RWPE2 (cell line): ENCODE results near the gene XPNPEP2.
"Not testable (repeated sequence)": the region's sequence is repeated elsewhere in the genome, so short reads cannot be mapped to it uniquely, and the experiment has no call there.

ENCODE experiments used
- ATAC-seq: fragments of 200-7000 bp; cut with Tn5 transposase; 3 replicates; pipeline ENCODE4 v1.9.1; 2021; ENCODE audit warnings: low read depth
- DNase-seq: peaks from one replicate; pipeline ENCODE4 v3.0.0-alpha.2; 2020; ENCODE audit warnings: low spot score
- H3K27ac ChIP-seq: fragments of 450-650 bp; 2 replicates; pipeline ENCODE4 v1.5.1; 2017; ENCODE audit warnings: mild to moderate bottlenecking; ENCODE audit not compliant: poor library complexity, severe bottlenecking
- H3K27me3 ChIP-seq: fragments of 250-450 bp; sonication (Bioruptor Pico); 2 replicates; pipeline ENCODE4 v1.5.1; 2021; ENCODE audit warnings: mild to moderate bottlenecking, moderate library complexity; ENCODE audit not compliant: insufficient read depth, poor library complexity, severe bottlenecking
- H3K36me3 ChIP-seq: fragments of 250-450 bp; sonication (Bioruptor Pico); 2 replicates; pipeline ENCODE4 v1.5.1; 2020; ENCODE audit warnings: low read depth, mild to moderate bottlenecking, moderate library complexity
- H3K4me1 ChIP-seq: fragments of 250-450 bp; sonication (Bioruptor Pico); 2 replicates; pipeline ENCODE4 v1.5.1; 2021; ENCODE audit warnings: mild to moderate bottlenecking, moderate library complexity; ENCODE audit not compliant: insufficient read depth, poor library complexity, severe bottlenecking
- H3K4me3 ChIP-seq: fragments of 250-450 bp; sonication (Bioruptor Pico); 2 replicates; pipeline ENCODE4 v1.5.1; 2021; ENCODE audit warnings: mild to moderate bottlenecking, moderate library complexity; ENCODE audit not compliant: severe bottlenecking
- H3K9me3 ChIP-seq: fragments of 250-450 bp; sonication (Bioruptor Pico); 2 replicates; pipeline ENCODE4 v1.5.1; 2021; ENCODE audit warnings: mild to moderate bottlenecking, moderate library complexity; ENCODE audit not compliant: severe bottlenecking
- TF ChIP-seq, protein P1 (sequence below): fragments of 450-650 bp; IDR thresholded peaks from one replicate; pipeline ENCODE4 v1.5.1; 2017; ENCODE audit warnings: mild to moderate bottlenecking, moderate library complexity; ENCODE audit not compliant: poor library complexity, severe bottlenecking

XPNPEP2 gene

GRCh38 chrX:129739578-129739977, 799 bp downstream of the XPNPEP2 start:
- TF ChIP-seq, protein P1, sequence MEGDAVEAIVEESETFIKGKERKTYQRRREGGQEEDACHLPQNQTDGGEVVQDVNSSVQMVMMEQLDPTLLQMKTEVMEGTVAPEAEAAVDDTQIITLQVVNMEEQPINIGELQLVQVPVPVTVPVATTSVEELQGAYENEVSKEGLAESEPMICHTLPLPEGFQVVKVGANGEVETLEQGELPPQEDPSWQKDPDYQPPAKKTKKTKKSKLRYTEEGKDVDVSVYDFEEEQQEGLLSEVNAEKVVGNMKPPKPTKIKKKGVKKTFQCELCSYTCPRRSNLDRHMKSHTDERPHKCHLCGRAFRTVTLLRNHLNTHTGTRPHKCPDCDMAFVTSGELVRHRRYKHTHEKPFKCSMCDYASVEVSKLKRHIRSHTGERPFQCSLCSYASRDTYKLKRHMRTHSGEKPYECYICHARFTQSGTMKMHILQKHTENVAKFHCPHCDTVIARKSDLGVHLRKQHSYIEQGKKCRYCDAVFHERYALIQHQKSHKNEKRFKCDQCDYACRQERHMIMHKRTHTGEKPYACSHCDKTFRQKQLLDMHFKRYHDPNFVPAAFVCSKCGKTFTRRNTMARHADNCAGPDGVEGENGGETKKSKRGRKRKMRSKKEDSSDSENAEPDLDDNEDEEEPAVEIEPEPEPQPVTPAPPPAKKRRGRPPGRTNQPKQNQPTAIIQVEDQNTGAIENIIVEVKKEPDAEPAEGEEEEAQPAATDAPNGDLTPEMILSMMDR: no peak
- Histone ChIP-seq H3K27ac (no peak overlapping the region), H3K4me1 (no peaks in the 10 kb centered on the region)

DNA sequence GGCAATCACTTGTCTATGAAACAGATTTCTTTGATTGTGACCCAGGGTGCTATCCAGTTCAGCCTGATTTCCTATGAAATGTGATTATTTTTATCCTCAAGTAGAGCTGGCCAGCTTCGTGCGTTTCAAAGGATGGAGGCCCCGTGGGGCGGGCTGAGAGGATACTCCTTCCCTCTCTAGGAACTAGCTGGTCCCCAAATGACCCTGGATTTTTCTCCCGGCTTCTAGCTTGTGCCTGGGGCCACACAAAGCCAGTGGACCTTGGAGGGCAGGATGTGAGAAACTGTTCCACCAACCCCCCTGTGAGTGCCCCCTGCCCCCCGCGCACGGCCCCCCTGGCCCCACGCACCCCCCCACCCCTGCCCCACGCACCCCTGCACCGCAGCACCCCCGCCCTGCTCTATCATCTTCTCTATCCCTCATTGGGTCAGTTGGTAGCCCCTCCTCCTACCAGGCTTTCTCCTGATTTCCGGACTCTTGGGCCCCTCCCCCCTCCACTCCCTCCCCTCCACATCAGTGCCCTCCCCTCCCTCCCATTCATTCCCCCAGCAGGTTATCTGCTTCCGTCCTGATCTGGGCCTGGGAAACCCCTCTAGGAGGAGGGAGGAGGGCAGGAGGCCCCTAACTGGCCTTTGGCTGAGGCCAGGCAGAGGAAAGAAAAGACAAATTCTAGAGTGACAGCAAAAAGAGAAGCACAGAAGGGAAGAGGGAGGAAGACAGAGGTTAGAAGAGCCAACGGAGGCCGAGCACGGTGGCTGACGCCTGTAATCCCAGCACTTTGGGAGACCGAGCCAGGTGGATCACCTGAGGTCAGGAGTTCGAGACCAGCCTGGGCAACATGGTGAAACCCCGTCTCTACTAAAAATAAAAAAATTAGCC, 3.3 kb downstream of the XPNPEP2 start:
- Histone ChIP-seq H3K27ac (no peak overlapping the region), H3K36me3 (no peaks in the 10 kb centered on the region), H3K9me3 (no peaks in the 10 kb centered on the region), H3K4me1 (no peaks in the 10 kb centered on the region), H3K4me3 (no peak overlapping the region), H3K27me3 (no peaks in the 10 kb centered on the region)
- no peak for DNase-seq
- TF ChIP-seq, protein P1: no peak
- ATAC-seq: no peak

More at GRCh38 chrX:129739578-129739977, 799 bp downstream of the XPNPEP2 start:
- no peak overlapping the region for H3K4me3 ChIP-seq
- ATAC-seq (no peak), DNase-seq (no peak)
- H3K36me3 ChIP-seq: no peaks in the 10 kb centered on the region
- H3K27me3 ChIP-seq: no peaks in the 10 kb centered on the region
- H3K9me3 ChIP-seq: no peaks in the 10 kb centered on the region

- H3K27ac ChIP-seq, DNase-seq, H3K4me1 ChIP-seq, H3K4me3 ChIP-seq, ATAC-seq, H3K27me3 ChIP-seq, H3K9me3 ChIP-seq, H3K36me3 ChIP-seq: not testable (repeated sequence)
Measured at GRCh38 chrX:129742759-129743152, 4.0 kb downstream of the XPNPEP2 start.

DNA sequence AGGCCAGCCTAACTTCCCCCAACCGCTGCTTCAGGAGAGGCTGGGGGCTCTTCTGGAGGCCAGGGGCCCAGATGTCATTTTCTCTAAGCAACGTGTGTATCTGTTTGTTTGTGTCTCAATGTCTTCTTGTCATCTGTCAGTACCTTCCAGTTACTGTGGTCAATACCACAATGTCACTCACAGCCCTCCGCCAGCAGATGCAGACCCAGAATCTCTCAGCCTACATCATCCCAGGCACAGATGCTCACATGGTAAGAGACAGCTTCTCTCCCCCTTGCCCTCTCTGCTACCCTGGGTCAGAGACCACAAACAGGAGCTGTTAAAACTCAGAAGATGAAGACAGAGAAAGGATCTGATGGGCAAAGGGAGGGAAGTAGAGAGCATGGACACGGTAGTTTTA, 5.0 kb downstream of the XPNPEP2 start:
- Histone ChIP-seq H3K36me3 (no peaks in the 10 kb centered on the region), H3K9me3 (no peaks in the 10 kb centered on the region), H3K4me1 (no peaks in the 10 kb centered on the region), H3K4me3 (no peak overlapping the region), H3K27ac (no peak overlapping the region), H3K27me3 (no peaks in the 10 kb centered on the region)
- no peak for DNase-seq
- TF ChIP-seq, protein P1: no peak
- ATAC-seq: no peak

- H3K9me3 ChIP-seq: no peaks in the 10 kb centered on the region
- no peak for ATAC-seq
Measured at GRCh38 chrX:129744861-129745321, 6.1 kb downstream of the XPNPEP2 start.

More at GRCh38 chrX:129744861-129745321, 6.1 kb downstream of the XPNPEP2 start:
- H3K27me3 ChIP-seq: no peaks in the 10 kb centered on the region
- no peak overlapping the region for H3K27ac ChIP-seq
- TF ChIP-seq, protein P1: no peak
- H3K4me3 ChIP-seq: no peak overlapping the region
- H3K4me1 ChIP-seq: no peaks in the 10 kb centered on the region
- no peak for DNase-seq
- H3K36me3 ChIP-seq: no peaks in the 10 kb centered on the region
